HepG2 (cell line): ENCODE results near the gene RDH12. TPM values are rescaled to one million over a fixed set of nuclear protein-coding genes. Genes with fewer than 3 reads are reported as not detected.

Experiments
- ATAC-seq: fragments of 200-7000 bp; cut with Tn5 transposase; 3 replicates; pipeline ENCODE4 v1.9.1; 2020; ENCODE audit warnings: mild to moderate bottlenecking, moderate library complexity
- BruUV-seq: library from RNA; stranded (reverse); fragments of 400-500 nt; replicated peaks from 2 replicates; lab custom pipeline; 2021; lab: Mats Ljungman, UMichigan
- CTCF ChIA-PET: fragments of 300-600 bp; formaldehyde crosslinking; extraction: SDS; loops from one replicate; lab custom pipeline; 2021; ENCODE audit warnings: low total read pairs, inconsistent platforms, low intra/inter-chr PET ratio; lab: Yijun Ruan, JAX
- POLR2A ChIA-PET: fragments of 350-600 bp; sonication (Branson Sonifier 250); formaldehyde crosslinking; loops from one replicate; lab custom pipeline; 2020; ENCODE audit warnings: antibody characterized with exemption, inconsistent platforms; lab: Yijun Ruan, JAX
- DNase-seq: peaks from one replicate; pipeline ENCODE4 v3.0.0-alpha.2; 2015; ENCODE audit warnings: low spot score
- FAIRE-seq: peaks from 3 replicates; lab custom pipeline; 2011; peaks lifted over from hg19 to GRCh38; lab: Jason Lieb, UNC
- H2AFZ ChIP-seq: one replicate; pipeline ENCODE4 v1.6.1; 2011; ENCODE audit warnings: low read length, inconsistent platforms
- H3K27ac ChIP-seq: fragments of 300-600 bp; 3 replicates; pipeline ENCODE4 v1.8.0; 2011; ENCODE audit warnings: mixed run types, mild to moderate bottlenecking, mixed read lengths, low read length, inconsistent platforms; ENCODE audit not compliant: insufficient read depth; ENCODE audit errors: extremely low read length
- H3K27me3 ChIP-seq, 2 experiments: fragments of 200-600 bp in 1 of 2; 2 replicates in 1 of 2; 3 replicates in 1 of 2; pipeline versions ENCODE4 v1.6.0 to v1.8.0; 2011; ENCODE audit warnings: low read length in 2 of 2, mild to moderate bottlenecking in 2 of 2, moderate library complexity in 2 of 2, inconsistent platforms in 1 of 2; ENCODE audit not compliant: insufficient read depth in 2 of 2, control insufficient read depth in 1 of 2
- H3K36me3 ChIP-seq, 2 experiments: fragments of 200-600 bp in 1 of 2; replicated peaks in 1 of 2; 2 replicates in 1 of 2; 3 replicates in 1 of 2; pipeline versions ENCODE4 v1.5.1 to v1.8.0; 2011; ENCODE audit warnings: low read length in 2 of 2, inconsistent platforms in 1 of 2; ENCODE audit not compliant: insufficient read depth in 2 of 2, control insufficient read depth in 1 of 2
- H3K4me1 ChIP-seq: 2 replicates; pipeline ENCODE4 v1.5.1; 2012; ENCODE audit warnings: low read length, inconsistent platforms; ENCODE audit not compliant: insufficient read depth
- H3K4me2 ChIP-seq: 2 replicates; pipeline ENCODE4 v1.6.0; 2011; ENCODE audit warnings: low read depth, low read length, inconsistent platforms
- H3K4me3 ChIP-seq, 3 experiments: fragments of 200-600 bp in 1 of 3; sonication (generic), shearing (Covaris generic) in 1 of 3; replicated peaks in 1 of 3; 2 replicates each; pipeline ENCODE4 v1.5.1; 2011 to 2016; ENCODE audit warnings: low read length in 3 of 3, inconsistent platforms in 2 of 3, low read depth in 2 of 3, mild to moderate bottlenecking in 2 of 3, control low read depth in 1 of 3, mixed read lengths in 1 of 3; ENCODE audit not compliant: insufficient read depth in 1 of 3
- H3K79me2 ChIP-seq: one replicate; pipeline ENCODE4 v1.6.1; 2011; ENCODE audit warnings: low read length, inconsistent platforms; ENCODE audit not compliant: insufficient read depth
- H3K9ac ChIP-seq: 2 replicates; pipeline ENCODE4 v1.6.0; 2011; ENCODE audit warnings: mild to moderate bottlenecking, low read depth, low read length, inconsistent platforms; ENCODE audit not compliant: insufficient read depth
- H3K9me3 ChIP-seq: 2 replicates; pipeline ENCODE4 v1.5.1; 2012; ENCODE audit warnings: mild to moderate bottlenecking, low read length
- H4K20me1 ChIP-seq: 2 replicates; pipeline ENCODE4 v1.6.0; 2011; ENCODE audit warnings: inconsistent platforms, mild to moderate bottlenecking, low read length, moderate library complexity; ENCODE audit not compliant: insufficient read depth
- ATF7 ChIP-seq, 2 experiments: fragments of 450-650 bp in 1 of 2; sonication (generic) in 1 of 2; formaldehyde crosslinking in 1 of 2; IDR thresholded peaks; 2 replicates each; pipeline versions ENCODE4 v1.4.0 to v1.6.1; 2016 to 2020; ENCODE audit warnings: antibody characterized with exemption in 1 of 2, mild to moderate bottlenecking in 1 of 2, missing genetic modification reagents in 1 of 2
- CTCF ChIP-seq: sonication (generic); formaldehyde crosslinking; IDR thresholded peaks from 2 replicates; pipeline ENCODE4 v1.5.0; 2020; ENCODE audit warnings: mild to moderate bottlenecking, missing genetic modification reagents, moderate library complexity
- E2F5 ChIP-seq: sonication (generic); formaldehyde crosslinking; conservative IDR thresholded peaks from 2 replicates; pipeline ENCODE4 v1.4.0; 2020; ENCODE audit warnings: missing genetic modification reagents
- KMT2B ChIP-seq: IDR thresholded peaks from 2 replicates; pipeline ENCODE4 v1.6.1; 2016; ENCODE audit warnings: missing genetic modification reagents, missing compliant biosample characterization
- ONECUT2 ChIP-seq: sonication (generic); formaldehyde crosslinking; IDR thresholded peaks from 2 replicates; pipeline ENCODE4 v1.4.0; 2020; ENCODE audit warnings: missing genetic modification reagents
- RAD21 ChIP-seq: fragments of 450-650 bp; formaldehyde crosslinking; IDR thresholded peaks from 2 replicates; pipeline ENCODE4 v1.5.0; 2020; ENCODE audit warnings: mild to moderate bottlenecking
- SOX6 ChIP-seq, 2 experiments: fragments of 450-650 bp in 1 of 2; sonication (generic) in 1 of 2; formaldehyde crosslinking in 1 of 2; IDR thresholded peaks; 2 replicates each; pipeline versions ENCODE4 v1.4.0 to v1.6.1; 2017 to 2020; ENCODE audit warnings: antibody characterized with exemption in 1 of 2, mild to moderate bottlenecking in 1 of 2, missing genetic modification reagents in 1 of 2
- ZFP36L2 ChIP-seq: sonication (generic); formaldehyde crosslinking; IDR thresholded peaks from 2 replicates; pipeline ENCODE4 v1.4.0; 2020; ENCODE audit warnings: missing genetic modification reagents
- ZNF549 ChIP-seq: sonication (generic); formaldehyde crosslinking; IDR thresholded peaks from 2 replicates; pipeline ENCODE4 v1.5.0; 2020; ENCODE audit warnings: missing genetic modification reagents
- ZNF83 ChIP-seq: sonication (generic); formaldehyde crosslinking; IDR thresholded peaks from 2 replicates; pipeline ENCODE4 v1.4.0; 2020; ENCODE audit warnings: missing genetic modification reagents, mild to moderate bottlenecking, borderline replicate concordance
- ZSCAN31 ChIP-seq: sonication (generic); formaldehyde crosslinking; IDR thresholded peaks from 2 replicates; pipeline ENCODE4 v1.5.0; 2020; ENCODE audit warnings: low read depth, mild to moderate bottlenecking, missing genetic modification reagents
- WGBS: methylation state at CpG from one replicate; pipeline ENCODE4 v1.1.6; 2017; ENCODE audit warnings: low lambda C conversion rate; 5-methylcytosine and 5-hydroxymethylcytosine counted together
- in situ Hi-C: cut with HindIII; loops from 2 replicates; pipeline ENCODE4 v1.10.0; 2017; ENCODE audit warnings: low pct_unique_long_range_greater_than_20kb; ENCODE audit not compliant: extremely low pct_ligation_motif_present
- intact Hi-C: fragments of 100-400 bp; cut with micrococcal nuclease; formaldehyde crosslinking; loops from one replicate; pipeline ENCODE4 v1.10.0; 2022; ENCODE audit not compliant: unreplicated experiment
- polyA plus RNA-seq, 8 experiments: library from polyadenylated mRNA; depleted of rRNA in 3 of 8; stranded (reverse) in 7 of 8; unstranded in 1 of 8; fragments of >200 nt; fragmentation: Illumina TruSeq in 4 of 8; extraction: Trizol in 4 of 8; gene quantifications; 2 replicates each; pipeline versions ENCODE4 v1.2.1 to v1.2.3, GENCODE V29; 2011 to 2016; ENCODE audit warnings: low read depth in 4 of 8, missing spikeins in 1 of 8, mixed read lengths in 1 of 8; ENCODE audit not compliant: insufficient read depth in 1 of 8
- total RNA-seq, 5 experiments: library from RNA; depleted of rRNA; stranded (reverse); fragments of >200 nt; fragmentation: Illumina TruSeq; extraction: Trizol; gene quantifications; 2 replicates each; pipeline ENCODE4 v1.2.3, GENCODE V29; 2016; ENCODE audit warnings: low read depth in 1 of 5

RDH12 gene
- total and polyA plus RNA-seq, 2 of the 13 experiments (the other 11 are each of a cell fraction or from before 2014, with no cell fraction given), result 1.6 to 2.1 TPM

- TF ChIP-seq ZNF549 (CRISPR knock-in tag), result no peak
These were observed 2.3 kb downstream of the RDH12 start (continued) for GRCh38 chr14:67703997-67704396.

GRCh38 chr14:67704484-67705089, 2.9 kb downstream of the RDH12 start:
- peak; percentile 58 for FAIRE-seq
- H4K20me1 ChIP-seq, result no peaks in the 10 kb centered on the region
- H3K27ac ChIP-seq, result no peak overlapping the region
- H3K9ac ChIP-seq, result no peak overlapping the region
- no peaks in the 10 kb centered on the region for H3K27me3 ChIP-seq
- peak; percentile 84 for ATAC-seq
- ChIA-PET POLR2A (interaction anchor here (1.0 to 1.3 kb wide), 6 partner anchors 9 to 121 kb away, joined by 4 to 10 read pairs (median 6); partner anchors contain the start of genes ARG2 and RDH11), CTCF (interaction anchor here (0.9 to 3.7 kb wide), 7 partner anchors 29 to 277 kb away, joined by 3 to 29 read pairs (median 7); partner anchors contain the start of genes ARG2, PIGH and VTI1B)
- in situ Hi-C loops (loop anchor here (5.0 to 10.0 kb wide), 3 partner anchors 37 to 120 kb away; partner anchors contain the start of gene ARG2), intact Hi-C loops (loop anchor here (1.0 to 10.0 kb wide), 7 partner anchors 30 to 280 kb away; partner anchors contain the start of genes ARG2 and VTI1B)
- no peak overlapping the region for H3K4me3 ChIP-seq
- H3K36me3 ChIP-seq, result no peaks in the 10 kb centered on the region
- H3K79me2 ChIP-seq, result no peaks in the 10 kb centered on the region
- DNase-seq, result peak; percentile 54
- peak overlapping the region; percentile 30 for H3K4me2 ChIP-seq
- H3K4me1 ChIP-seq, result peaks cover 23% of the 10 kb centered on the region
- H3K9me3 ChIP-seq, result peaks cover 9% of the 10 kb centered on the region
- H2AFZ ChIP-seq, result peak overlapping the region; percentile 58
- no TSS peak for BruUV-seq
- WGBS, result 0% methylated on average over 3 of the region's 3 CpGs
- no peak for TF ChIP-seq ONECUT2 (CRISPR knock-in tag)
- TF ChIP-seq ZSCAN31 (CRISPR knock-in tag), result no peak
- TF ChIP-seq ZNF83 (CRISPR knock-in tag), result no peak
- peak; percentile 33; the same call in 1 of the 2 replicates for TF ChIP-seq KMT2B (CRISPR knock-in tag)
- no peak for TF ChIP-seq E2F5 (CRISPR knock-in tag)
- peak; percentile 61; the same call in 1 of the 2 replicates for TF ChIP-seq RAD21 (CRISPR knock-in tag)
- TF ChIP-seq CTCF (CRISPR knock-in tag), result peak; percentile 85
- TF ChIP-seq SOX6 (IDR thresholded peaks at IDR 0.05), result no peak
- TF ChIP-seq SOX6 (CRISPR knock-in tag; IDR thresholded peaks at IDR 0.05), result peak; percentile 23; the same call in 1 of the 2 replicates
- TF ChIP-seq ATF7 (IDR thresholded peaks at IDR 0.05), result no peak
- TF ChIP-seq ATF7 (CRISPR knock-in tag; IDR thresholded peaks at IDR 0.05), result no peak
- no peak for TF ChIP-seq ZFP36L2
